Measurements from ENCODE around the gene TSSC4. TPM values are rescaled to one million over a fixed set of nuclear protein-coding genes. Genes with fewer than 3 reads are reported as not detected.

Gene TSSC4
- total RNA-seq, 6 experiments from 2014 or later, result 47.4 to 74.7 (median 62.8) TPM

DNA sequence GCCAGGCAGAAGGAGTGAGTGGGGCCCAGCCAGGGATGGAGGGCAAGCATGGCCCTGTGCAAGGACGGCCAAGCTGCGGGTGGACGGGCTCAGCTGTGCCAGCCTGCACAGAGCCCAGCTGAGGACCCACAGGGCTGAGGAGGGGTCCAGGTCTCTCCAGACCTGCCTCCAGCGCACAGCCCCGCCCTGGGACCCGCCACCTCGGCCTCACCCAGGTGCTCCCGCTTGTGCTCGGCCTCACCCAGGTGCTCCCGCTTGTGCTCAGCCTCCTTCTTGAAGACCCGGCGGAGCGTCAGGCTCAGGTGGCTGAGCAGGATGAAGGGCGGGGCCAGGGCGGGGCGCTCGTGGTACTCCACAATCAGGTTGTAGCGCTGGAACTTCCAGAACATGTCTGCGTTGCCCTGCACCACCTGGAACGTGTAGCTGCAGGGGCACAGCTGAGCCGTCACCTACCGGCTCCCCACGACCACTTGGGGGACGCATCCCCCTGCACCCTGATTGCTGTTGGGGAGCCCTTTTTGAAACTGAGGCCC, 6.4 kb downstream of the TSSC4 start:
- no peak for DNase-seq
- Mint-ChIP-seq H3K27ac (no peak overlapping the region), H3K9me3 (no peaks in the 10 kb centered on the region), H3K4me1 (ENCODE audit: low read depth) (0 out of 2 replicates have a peak, but pooled peaks cover 7% of the 10 kb centered on the region), H3K36me3 (ENCODE audit: low read depth) (no peaks in the 10 kb centered on the region), H3K27me3 (ENCODE audit: insufficient read depth) (peaks cover 25% of the 10 kb centered on the region), H3K4me3 (no peak overlapping the region)
- TF ChIP-seq, protein P1, sequence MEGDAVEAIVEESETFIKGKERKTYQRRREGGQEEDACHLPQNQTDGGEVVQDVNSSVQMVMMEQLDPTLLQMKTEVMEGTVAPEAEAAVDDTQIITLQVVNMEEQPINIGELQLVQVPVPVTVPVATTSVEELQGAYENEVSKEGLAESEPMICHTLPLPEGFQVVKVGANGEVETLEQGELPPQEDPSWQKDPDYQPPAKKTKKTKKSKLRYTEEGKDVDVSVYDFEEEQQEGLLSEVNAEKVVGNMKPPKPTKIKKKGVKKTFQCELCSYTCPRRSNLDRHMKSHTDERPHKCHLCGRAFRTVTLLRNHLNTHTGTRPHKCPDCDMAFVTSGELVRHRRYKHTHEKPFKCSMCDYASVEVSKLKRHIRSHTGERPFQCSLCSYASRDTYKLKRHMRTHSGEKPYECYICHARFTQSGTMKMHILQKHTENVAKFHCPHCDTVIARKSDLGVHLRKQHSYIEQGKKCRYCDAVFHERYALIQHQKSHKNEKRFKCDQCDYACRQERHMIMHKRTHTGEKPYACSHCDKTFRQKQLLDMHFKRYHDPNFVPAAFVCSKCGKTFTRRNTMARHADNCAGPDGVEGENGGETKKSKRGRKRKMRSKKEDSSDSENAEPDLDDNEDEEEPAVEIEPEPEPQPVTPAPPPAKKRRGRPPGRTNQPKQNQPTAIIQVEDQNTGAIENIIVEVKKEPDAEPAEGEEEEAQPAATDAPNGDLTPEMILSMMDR (IDR thresholded peaks at IDR 0.05), result no peak

DNA sequence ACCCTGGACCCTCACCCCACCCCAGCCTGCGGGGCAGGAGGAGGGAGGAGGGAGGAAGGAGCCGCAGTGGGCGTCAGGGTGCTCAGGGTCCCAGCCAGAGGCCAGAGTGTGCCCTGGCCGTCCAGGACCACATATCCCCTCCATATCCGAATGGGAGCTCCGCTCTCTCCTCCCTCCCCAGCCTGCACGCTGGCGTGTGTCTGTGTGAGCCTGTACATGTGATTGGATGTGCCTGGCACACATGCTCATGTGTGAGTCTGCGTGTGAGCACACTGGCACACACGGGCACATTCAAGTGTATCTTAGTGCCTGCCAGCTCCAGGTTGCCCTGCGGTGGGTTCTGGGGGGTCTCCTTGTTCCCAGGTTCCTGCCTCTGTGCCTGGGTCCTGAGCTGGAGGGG, 8.1 kb downstream of the TSSC4 start:
- Mint-ChIP-seq H3K36me3 (ENCODE audit: low read depth) (no peaks in the 10 kb centered on the region), H3K27ac (no peak overlapping the region), H3K4me3 (no peak overlapping the region), H3K27me3 (ENCODE audit: insufficient read depth) (peaks cover 29% of the 10 kb centered on the region), H3K4me1 (ENCODE audit: low read depth) (no peaks in the 10 kb centered on the region), H3K9me3 (no peaks in the 10 kb centered on the region)
- TF ChIP-seq, protein P1 (IDR thresholded peaks at IDR 0.05), result no peak
- no peak for DNase-seq

DNA sequence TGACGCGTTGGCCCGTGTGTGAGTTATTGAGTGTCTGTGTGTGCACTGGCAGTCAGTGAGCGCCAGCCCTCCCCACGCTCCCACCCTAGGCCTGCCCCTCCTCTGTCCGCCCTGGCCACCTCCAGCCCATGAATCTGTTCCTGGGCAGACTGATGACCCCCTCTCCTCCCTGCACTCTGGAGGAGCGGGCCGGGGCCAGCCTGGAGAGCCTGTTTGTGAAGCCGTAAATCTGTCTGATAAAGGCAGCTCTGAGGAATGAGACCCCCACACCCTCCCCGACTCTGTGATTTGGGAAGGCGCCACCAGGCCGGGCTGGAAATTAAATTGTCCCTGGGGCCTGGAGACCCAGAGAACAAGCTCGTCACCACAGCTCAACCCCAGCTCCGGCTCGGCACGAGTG, 8.6 kb downstream of the TSSC4 start:
- no peak overlapping the region for H3K27ac Mint-ChIP-seq
- peaks cover 29% of the 10 kb centered on the region for H3K27me3 Mint-ChIP-seq (ENCODE audit: insufficient read depth)
- H3K4me1 Mint-ChIP-seq (ENCODE audit: low read depth), result no peaks in the 10 kb centered on the region
- H3K4me3 Mint-ChIP-seq, result no peak overlapping the region
- TF ChIP-seq, protein P1 (IDR thresholded peaks at IDR 0.05), result no peak
- no peak for DNase-seq
- H3K36me3 Mint-ChIP-seq (ENCODE audit: low read depth), result no peaks in the 10 kb centered on the region
- H3K9me3 Mint-ChIP-seq, result no peaks in the 10 kb centered on the region

DNA sequence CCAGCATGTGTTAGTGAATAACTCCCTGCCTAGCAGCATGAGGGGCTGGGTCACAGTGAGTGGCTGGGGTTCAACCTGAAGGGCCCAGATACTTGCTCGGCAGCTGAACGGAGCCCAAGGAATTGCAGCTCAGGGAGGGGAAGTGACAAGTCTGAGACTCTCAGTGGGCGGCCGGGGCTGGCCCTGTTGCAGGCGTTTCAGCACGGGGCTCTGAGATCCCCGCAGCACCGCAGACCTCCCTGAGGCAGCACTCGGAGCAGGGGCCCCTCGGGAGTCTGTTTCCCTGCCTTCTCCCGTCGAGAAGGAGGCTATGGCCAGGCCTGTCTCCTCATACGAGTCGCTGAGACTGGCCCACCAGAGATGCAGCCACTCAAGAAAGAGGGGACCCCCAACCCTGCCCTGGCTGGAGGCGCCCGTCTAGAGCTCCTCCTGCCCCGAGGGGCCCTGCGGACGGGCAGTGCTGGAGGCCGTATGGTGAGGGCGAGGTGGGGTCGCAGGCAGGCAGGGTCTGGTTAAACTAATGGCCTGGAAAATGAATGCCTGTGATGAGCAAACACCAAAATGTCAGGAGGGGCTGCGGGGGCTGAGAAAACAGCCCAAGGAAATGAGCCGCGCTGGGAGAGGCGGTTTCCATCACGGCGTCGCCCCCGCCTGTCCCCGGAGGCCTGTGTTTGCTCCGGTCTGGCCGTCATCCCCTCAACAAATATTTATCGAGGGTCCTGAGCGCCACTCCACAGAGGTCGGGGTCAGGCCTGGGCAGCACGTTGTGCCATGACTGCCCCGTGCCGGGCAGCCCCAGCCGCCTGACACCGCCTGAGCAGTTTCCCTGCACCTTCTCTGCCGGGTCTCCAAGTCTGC, 9.3 kb downstream of the TSSC4 start:
- TF ChIP-seq, protein P1 (IDR thresholded peaks at IDR 0.05), result no peak
- DNase-seq, result no peak
- Mint-ChIP-seq H3K4me3 (no peak overlapping the region), H3K36me3 (ENCODE audit: low read depth) (no peaks in the 10 kb centered on the region), H3K27ac (no peak overlapping the region), H3K4me1 (ENCODE audit: low read depth) (no peaks in the 10 kb centered on the region), H3K9me3 (no peaks in the 10 kb centered on the region), H3K27me3 (ENCODE audit: insufficient read depth) (peaks cover 23% of the 10 kb centered on the region)

DNA sequence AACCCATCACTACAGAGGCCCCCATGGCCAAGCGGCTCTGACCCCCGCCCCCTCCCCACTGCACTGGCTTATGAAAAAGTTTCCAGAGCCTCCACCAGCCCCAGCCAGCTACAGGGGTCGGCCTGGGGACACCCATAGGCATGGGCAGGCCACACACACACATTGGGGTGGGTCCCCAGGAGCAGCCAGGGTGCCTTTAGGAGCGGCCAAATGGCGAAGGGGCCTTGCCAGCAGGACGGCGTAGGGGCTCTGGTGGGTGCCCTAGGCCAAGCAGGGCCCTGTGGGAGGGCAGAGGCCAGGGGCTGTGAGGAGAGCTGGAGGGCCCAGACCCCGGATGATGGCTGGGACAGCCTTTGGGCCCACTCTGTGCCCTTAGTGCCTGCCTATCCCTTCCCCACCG, 10.1 kb downstream of the TSSC4 start:
- Mint-ChIP-seq H3K27me3 (ENCODE audit: insufficient read depth) (peaks cover 17% of the 10 kb centered on the region), H3K4me1 (ENCODE audit: low read depth) (no peaks in the 10 kb centered on the region), H3K9me3 (no peaks in the 10 kb centered on the region), H3K36me3 (ENCODE audit: low read depth) (no peaks in the 10 kb centered on the region), H3K27ac (no peak overlapping the region), H3K4me3 (no peak overlapping the region)
- TF ChIP-seq, protein P1 (IDR thresholded peaks at IDR 0.05), result no peak
- no peak for DNase-seq
